ENCODE results near the gene CFAP73. TPM values are rescaled to one million over a fixed set of nuclear protein-coding genes. Genes with fewer than 3 reads are reported as not detected.
A peak's percentile ranks its signal among the peaks of the same experiment; 100 is the strongest.

CFAP73 gene
- total and polyA plus RNA-seq, 4 donors = 10.4 to 40.6 (median 14.6) TPM

- no peak for DNase-seq
- Histone ChIP-seq H3K9ac (ENCODE audit: insufficient read depth in 1 of 2, low read length in 2 of 2) (peak overlapping the region; percentile 25 to 86), H3K27me3 (ENCODE audit: control insufficient read depth in 3 of 3, insufficient read depth in 3 of 3, low read length in 2 of 3) (no peaks in the 10 kb centered on the region), H3K27ac (ENCODE audit: low read depth in 1 of 2, low read length in 1 of 2) (peak overlapping the region in 1 of 2 donors; percentile 35), H3K36me3 (ENCODE audit: control insufficient read depth in 4 of 4, insufficient read depth in 4 of 4, low read length in 4 of 4) (peaks cover 0 to 15% (median 12%) of the 10 kb centered on the region in 4 donors), H3K9me3 (ENCODE audit: control insufficient read depth in 4 of 4, insufficient read depth in 3 of 4, low read length in 3 of 4) (no peaks in the 10 kb centered on the region), H3K4me1 (ENCODE audit: control insufficient read depth in 5 of 5, insufficient read depth in 5 of 5, low read length in 5 of 5) (peaks cover 0 to 14% (median 10%) of the 10 kb centered on the region in 5 donors), H3K4me3 (no peak overlapping the region)
- WGBS, 2 donors = 86 to 93% methylated on average over 16 of the region's 16 CpGs
- no peak for TF ChIP-seq CTCF (IDR thresholded peaks at IDR 0.05; ENCODE audit: control extremely low read depth, extremely low read depth)
- no peak for ATAC-seq (ENCODE audit: insufficient read depth, low FRiP score)
Observed at GRCh38 chr12:113186666-113187325, 37.3 kb downstream of the CFAP73 start.

- Histone ChIP-seq H3K4me1 (ENCODE audit: control insufficient read depth in 5 of 5, insufficient read depth in 5 of 5, low read length in 5 of 5) (peaks cover 0 to 15% (median 6%) of the 10 kb centered on the region in 5 donors), H3K27me3 (ENCODE audit: control insufficient read depth in 3 of 3, insufficient read depth in 3 of 3, low read length in 2 of 3) (no peaks in the 10 kb centered on the region), H3K9me3 (ENCODE audit: control insufficient read depth in 4 of 4, insufficient read depth in 3 of 4, low read length in 3 of 4) (no peaks in the 10 kb centered on the region), H3K27ac (ENCODE audit: low read depth in 1 of 2, low read length in 1 of 2) (no peak overlapping the region), H3K9ac (ENCODE audit: insufficient read depth in 1 of 2, low read length in 2 of 2) (no peak overlapping the region), H3K4me3 (no peak overlapping the region), H3K36me3 (ENCODE audit: control insufficient read depth in 4 of 4, insufficient read depth in 4 of 4, low read length in 4 of 4) (peaks cover 0 to 17% (median 11%) of the 10 kb centered on the region in 4 donors)
- no peak for DNase-seq
- 81 to 86% methylated on average over 2 of the region's 2 CpGs for WGBS, 2 donors
- TF ChIP-seq CTCF (IDR thresholded peaks at IDR 0.05; ENCODE audit: control extremely low read depth, extremely low read depth) = no peak
- no peak for ATAC-seq (ENCODE audit: insufficient read depth, low FRiP score)
Observed at GRCh38 chr12:113189361-113189760, 39.8 kb downstream of the CFAP73 start.

GRCh38 chr12:113190761-113191160, 41.2 kb downstream of the CFAP73 start:
- no peak for ATAC-seq (ENCODE audit: insufficient read depth, low FRiP score)
- WGBS, 2 donors = 95 to 96% methylated on average over 4 of the region's 4 CpGs
- Histone ChIP-seq H3K4me3 (no peak overlapping the region), H3K4me1 (ENCODE audit: control insufficient read depth in 5 of 5, insufficient read depth in 5 of 5, low read length in 5 of 5) (peaks cover 0 to 16% (median 6%) of the 10 kb centered on the region in 5 donors), H3K9me3 (ENCODE audit: control insufficient read depth in 4 of 4, insufficient read depth in 3 of 4, low read length in 3 of 4) (no peaks in the 10 kb centered on the region), H3K27ac (ENCODE audit: low read depth in 1 of 2, low read length in 1 of 2) (no peak overlapping the region), H3K27me3 (ENCODE audit: control insufficient read depth in 3 of 3, insufficient read depth in 3 of 3, low read length in 2 of 3) (no peaks in the 10 kb centered on the region), H3K36me3 (ENCODE audit: control insufficient read depth in 4 of 4, insufficient read depth in 4 of 4, low read length in 4 of 4) (peaks cover 0 to 17% (median 11%) of the 10 kb centered on the region in 4 donors), H3K9ac (ENCODE audit: insufficient read depth in 1 of 2, low read length in 2 of 2) (no peak overlapping the region)
- DNase-seq = no peak
- TF ChIP-seq CTCF (IDR thresholded peaks at IDR 0.05; ENCODE audit: control extremely low read depth, extremely low read depth) = no peak

Data from lung (tissue), 12 donors.